ENCODE measurements around the gene FUCA2.

DNA sequence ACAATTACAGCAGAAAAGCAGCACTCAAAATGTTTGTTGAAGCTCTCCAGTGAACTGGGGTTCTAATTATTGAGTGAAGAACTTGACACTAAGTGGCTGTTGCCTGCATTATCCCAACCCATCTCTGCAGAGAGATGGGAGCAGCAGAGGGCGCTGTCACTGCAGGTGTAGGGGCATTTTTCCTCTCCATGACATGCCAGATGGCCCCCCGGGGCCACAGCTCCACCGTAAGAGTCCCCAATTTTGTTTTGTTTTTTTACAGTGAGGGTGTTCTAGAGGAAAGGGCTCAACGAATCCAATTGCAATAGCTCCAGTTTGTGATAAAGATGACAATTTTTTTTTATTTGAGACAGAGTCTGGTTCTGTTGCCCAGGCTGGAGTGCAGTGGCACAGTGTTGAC is 1.9 kb upstream of the FUCA2 start:
- TF ChIP-seq EZH2 (IDR thresholded peaks at IDR 0.05; ENCODE audit: low read depth, unreplicated experiment) = no peak
- TF ChIP-seq, protein P1, sequence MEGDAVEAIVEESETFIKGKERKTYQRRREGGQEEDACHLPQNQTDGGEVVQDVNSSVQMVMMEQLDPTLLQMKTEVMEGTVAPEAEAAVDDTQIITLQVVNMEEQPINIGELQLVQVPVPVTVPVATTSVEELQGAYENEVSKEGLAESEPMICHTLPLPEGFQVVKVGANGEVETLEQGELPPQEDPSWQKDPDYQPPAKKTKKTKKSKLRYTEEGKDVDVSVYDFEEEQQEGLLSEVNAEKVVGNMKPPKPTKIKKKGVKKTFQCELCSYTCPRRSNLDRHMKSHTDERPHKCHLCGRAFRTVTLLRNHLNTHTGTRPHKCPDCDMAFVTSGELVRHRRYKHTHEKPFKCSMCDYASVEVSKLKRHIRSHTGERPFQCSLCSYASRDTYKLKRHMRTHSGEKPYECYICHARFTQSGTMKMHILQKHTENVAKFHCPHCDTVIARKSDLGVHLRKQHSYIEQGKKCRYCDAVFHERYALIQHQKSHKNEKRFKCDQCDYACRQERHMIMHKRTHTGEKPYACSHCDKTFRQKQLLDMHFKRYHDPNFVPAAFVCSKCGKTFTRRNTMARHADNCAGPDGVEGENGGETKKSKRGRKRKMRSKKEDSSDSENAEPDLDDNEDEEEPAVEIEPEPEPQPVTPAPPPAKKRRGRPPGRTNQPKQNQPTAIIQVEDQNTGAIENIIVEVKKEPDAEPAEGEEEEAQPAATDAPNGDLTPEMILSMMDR (conservative IDR thresholded peaks at IDR 0.05; ENCODE audit: low read depth in 2 of 2) = peak; percentile 96 to 97
- no peak for TF ChIP-seq POLR2AphosphoS5 (IDR thresholded peaks at IDR 0.05; ENCODE audit: low read depth)
- TF ChIP-seq, protein P2, sequence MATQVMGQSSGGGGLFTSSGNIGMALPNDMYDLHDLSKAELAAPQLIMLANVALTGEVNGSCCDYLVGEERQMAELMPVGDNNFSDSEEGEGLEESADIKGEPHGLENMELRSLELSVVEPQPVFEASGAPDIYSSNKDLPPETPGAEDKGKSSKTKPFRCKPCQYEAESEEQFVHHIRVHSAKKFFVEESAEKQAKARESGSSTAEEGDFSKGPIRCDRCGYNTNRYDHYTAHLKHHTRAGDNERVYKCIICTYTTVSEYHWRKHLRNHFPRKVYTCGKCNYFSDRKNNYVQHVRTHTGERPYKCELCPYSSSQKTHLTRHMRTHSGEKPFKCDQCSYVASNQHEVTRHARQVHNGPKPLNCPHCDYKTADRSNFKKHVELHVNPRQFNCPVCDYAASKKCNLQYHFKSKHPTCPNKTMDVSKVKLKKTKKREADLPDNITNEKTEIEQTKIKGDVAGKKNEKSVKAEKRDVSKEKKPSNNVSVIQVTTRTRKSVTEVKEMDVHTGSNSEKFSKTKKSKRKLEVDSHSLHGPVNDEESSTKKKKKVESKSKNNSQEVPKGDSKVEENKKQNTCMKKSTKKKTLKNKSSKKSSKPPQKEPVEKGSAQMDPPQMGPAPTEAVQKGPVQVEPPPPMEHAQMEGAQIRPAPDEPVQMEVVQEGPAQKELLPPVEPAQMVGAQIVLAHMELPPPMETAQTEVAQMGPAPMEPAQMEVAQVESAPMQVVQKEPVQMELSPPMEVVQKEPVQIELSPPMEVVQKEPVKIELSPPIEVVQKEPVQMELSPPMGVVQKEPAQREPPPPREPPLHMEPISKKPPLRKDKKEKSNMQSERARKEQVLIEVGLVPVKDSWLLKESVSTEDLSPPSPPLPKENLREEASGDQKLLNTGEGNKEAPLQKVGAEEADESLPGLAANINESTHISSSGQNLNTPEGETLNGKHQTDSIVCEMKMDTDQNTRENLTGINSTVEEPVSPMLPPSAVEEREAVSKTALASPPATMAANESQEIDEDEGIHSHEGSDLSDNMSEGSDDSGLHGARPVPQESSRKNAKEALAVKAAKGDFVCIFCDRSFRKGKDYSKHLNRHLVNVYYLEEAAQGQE (IDR thresholded peaks at IDR 0.05; ENCODE audit: unreplicated experiment) = no peak
- no peak for TF ChIP-seq JUNB (IDR thresholded peaks at IDR 0.05; ENCODE audit: unreplicated experiment)

Data from GM23338 (cell line).